Parathyroid adenoma (tissue), 2 donors: ENCODE data around the gene EBF3.

ENCODE experiments used
- H2AFZ ChIP-seq: fragments of 300-600 bp; sonication (generic); one replicate; pipeline ENCODE4 v1.7.0; 2017; ENCODE audit warnings: antibody characterized with exemption, mild to moderate bottlenecking
- H3K27ac ChIP-seq: fragments of 300-600 bp; sonication (generic); one replicate; pipeline ENCODE4 v1.7.0; 2017
- H3K27me3 ChIP-seq: fragments of 300-600 bp; sonication (generic); one replicate; pipeline ENCODE4 v1.7.0; 2017; ENCODE audit warnings: low read length; ENCODE audit not compliant: control insufficient read depth, insufficient read depth
- H3K36me3 ChIP-seq: fragments of 300-600 bp; sonication (generic); one replicate; pipeline ENCODE4 v1.7.0; 2017; ENCODE audit warnings: low read length; ENCODE audit not compliant: control insufficient read depth, insufficient read depth
- H3K4me1 ChIP-seq: fragments of 300-600 bp; sonication (generic); one replicate; pipeline ENCODE4 v1.7.0; 2017; ENCODE audit warnings: control low read depth
- H3K4me2 ChIP-seq: fragments of 300-600 bp; sonication (generic); one replicate; pipeline ENCODE4 v1.7.0; 2017; ENCODE audit warnings: low read length
- H3K4me3 ChIP-seq: fragments of 300-600 bp; sonication (generic); one replicate; pipeline ENCODE4 v1.7.0; 2017; ENCODE audit warnings: low read depth, low read length
- H3K79me2 ChIP-seq: fragments of 300-600 bp; sonication (generic); one replicate; pipeline ENCODE4 v1.7.0; 2017; ENCODE audit warnings: control low read depth
- H3K9ac ChIP-seq: fragments of 300-600 bp; sonication (generic); one replicate; pipeline ENCODE4 v1.7.0; 2017; ENCODE audit warnings: mild to moderate bottlenecking
- H3K9me3 ChIP-seq: fragments of 300-600 bp; sonication (generic); one replicate; pipeline ENCODE4 v1.7.0; 2017; ENCODE audit warnings: low read length; ENCODE audit not compliant: control insufficient read depth
- CTCF ChIP-seq: fragments of 300-600 bp; sonication (generic); IDR thresholded peaks from one replicate; pipeline ENCODE4 v1.7.0; 2017; ENCODE audit warnings: antibody characterized with exemption, mild to moderate bottlenecking
- donor health status: primary hyperparathyroidism.

The EBF3 gene

GRCh38 chr10:129880191-129880870, 83.7 kb downstream of the EBF3 start:
- Histone ChIP-seq H3K4me2 (no peak overlapping the region), H3K9me3 (no peaks in the 10 kb centered on the region), H3K9ac (no peak overlapping the region), H3K79me2 (no peaks in the 10 kb centered on the region), H2AFZ (no peak overlapping the region), H3K4me1 (no peaks in the 10 kb centered on the region), H3K27ac (no peak overlapping the region), H3K36me3 (no peaks in the 10 kb centered on the region), H3K27me3 (no peaks in the 10 kb centered on the region), H3K4me3 (no peak overlapping the region)
- no peak for TF ChIP-seq CTCF

GRCh38 chr10:129879655-129880054, 84.4 kb downstream of the EBF3 start:
- Histone ChIP-seq H3K79me2 (no peaks in the 10 kb centered on the region), H3K9ac (no peak overlapping the region), H2AFZ (no peak overlapping the region), H3K4me2 (no peak overlapping the region), H3K4me3 (no peak overlapping the region), H3K27me3 (no peaks in the 10 kb centered on the region), H3K36me3 (no peaks in the 10 kb centered on the region), H3K4me1 (no peaks in the 10 kb centered on the region), H3K27ac (no peak overlapping the region), H3K9me3 (no peaks in the 10 kb centered on the region)
- no peak for TF ChIP-seq CTCF

- H3K9me3 ChIP-seq: no peaks in the 10 kb centered on the region
- H3K4me1 ChIP-seq: no peaks in the 10 kb centered on the region
- H3K9ac ChIP-seq: no peak overlapping the region
- TF ChIP-seq CTCF: no peak
- no peaks in the 10 kb centered on the region for H3K27me3 ChIP-seq
- no peak overlapping the region for H3K27ac ChIP-seq
- no peaks in the 10 kb centered on the region for H3K79me2 ChIP-seq
- H2AFZ ChIP-seq: no peak overlapping the region
- no peak overlapping the region for H3K4me3 ChIP-seq
- no peaks in the 10 kb centered on the region for H3K36me3 ChIP-seq
- no peak overlapping the region for H3K4me2 ChIP-seq
These were observed 85.2 kb downstream of the EBF3 start for GRCh38 chr10:129878835-129879234.

- no peak overlapping the region for H3K9ac ChIP-seq
These were observed 86.2 kb downstream of the EBF3 start for GRCh38 chr10:129877773-129878371.

More at GRCh38 chr10:129877773-129878371, 86.2 kb downstream of the EBF3 start:
- TF ChIP-seq CTCF: peak; percentile 12
- Histone ChIP-seq H2AFZ (no peak overlapping the region), H3K36me3 (no peaks in the 10 kb centered on the region), H3K4me1 (no peaks in the 10 kb centered on the region), H3K9me3 (no peaks in the 10 kb centered on the region), H3K79me2 (no peaks in the 10 kb centered on the region), H3K4me2 (no peak overlapping the region), H3K4me3 (no peak overlapping the region), H3K27ac (no peak overlapping the region), H3K27me3 (no peaks in the 10 kb centered on the region)
